GDM1 (cell line): ENCODE data around the gene C5orf52.
"Not testable (repeated sequence)": the region's sequence is repeated elsewhere in the genome, so short reads cannot be mapped to it uniquely, and the experiment has no call there.

Experiments used
- DNase-seq: peaks from one replicate; lab custom pipeline; 2025; lab: John Stamatoyannopoulos, UW

Gene C5orf52

GRCh38 chr5:157722895-157723294, 51.6 kb downstream of the C5orf52 start:
- not testable (repeated sequence) for DNase-seq

- DNase-seq, result not testable (repeated sequence)
Measured at GRCh38 chr5:157726607-157727006, 55.3 kb downstream of the C5orf52 start.

GRCh38 chr5:157727858-157728257, 56.5 kb downstream of the C5orf52 start:
- not testable (repeated sequence) for DNase-seq
